Measurements from ENCODE around the gene TMEM256. TPM values are rescaled to one million over a fixed set of nuclear protein-coding genes. Genes with fewer than 3 reads are reported as not detected.

The TMEM256 gene
- 100 to 1,000 TPM; 133 to 175 TPM for total RNA-seq
- 160 TPM for polyA plus RNA-seq (2013, experiment 1 of 2)
- 148 TPM for polyA plus RNA-seq (2013, experiment 2 of 2)
- long read RNA-seq, experiment 1, transcript TMEM256-201 (4 exons, 486 nt), result major isoform, 70 of 81 reads
- long read RNA-seq, experiment 1, partial matches to known transcripts, result 1 of 81 reads
- long read RNA-seq, experiment 1, other reads (novel, unspliced or antisense), result 9 of 81 reads
- long read RNA-seq, experiment 2, transcript TMEM256-201 (4 exons, 486 nt), result major isoform, 37 of 39 reads
- long read RNA-seq, experiment 2, partial matches to known transcripts, result 1 of 39 reads
- long read RNA-seq, experiment 2, other reads (novel, unspliced or antisense), result 1 of 39 reads
- long read RNA-seq, experiment 3, transcript TMEM256-201 (4 exons, 486 nt), result major isoform, 27 of 29 reads
- long read RNA-seq, experiment 3, partial matches to known transcripts, result 1 of 29 reads
- long read RNA-seq, experiment 3, other reads (novel, unspliced or antisense), result 1 of 29 reads
- long read RNA-seq, experiment 4, partial matches to known transcripts, result 0 of 2 reads
- long read RNA-seq, experiment 4, other reads (novel, unspliced or antisense), result 1 of 2 reads

GRCh38 chr17:7403977-7404736, at the start of gene TMEM256:
TSS of gene TMEM256 (minus strand) at chr17:7404097. CDS start at chr17:7404084, 13 bp downstream.
- Histone ChIP-seq H3K36me3 (ENCODE audit: control insufficient read depth, insufficient read depth, low read length) (peaks cover 11% of the 10 kb centered on the region), H3K4me1 (ENCODE audit: control insufficient read depth, insufficient read depth, low read length) (no peaks in the 10 kb centered on the region), H3K27ac (ENCODE audit: low read depth, low read length) (peak within 1 kb of the TSS; percentile 77), H3K4me3 (ENCODE audit: low read length) (peak within 1 kb of the TSS; percentile 91), H3K27me3 (ENCODE audit: control insufficient read depth, insufficient read depth, low read length, poor library complexity, severe bottlenecking) (no peaks in the 10 kb centered on the region), H3K9ac (ENCODE audit: extremely low read depth, low read length, poor library complexity, severe bottlenecking) (peak within 1 kb of the TSS; percentile 70), H3K9me3 (ENCODE audit: control insufficient read depth, low read length) (no peaks in the 10 kb centered on the region)
- Mint-ChIP-seq H3K36me3 (ENCODE audit: low read depth) (peaks cover 14% of the 10 kb centered on the region), H3K9me3 (no peaks in the 10 kb centered on the region), H3K27me3 (ENCODE audit: insufficient read depth) (peaks cover 13% of the 10 kb centered on the region), H3K4me3 (peak within 1 kb of the TSS; percentile 77), H3K27ac (peak within 1 kb of the TSS; percentile 95), H3K4me1 (peaks cover 20% of the 10 kb centered on the region)
- WGBS, 2 experiments (ENCODE audit: insufficient coverage in 1 of 2, insufficient read length in 1 of 2), result 0% methylated on average over 18 to 49 of the region's 49 CpGs
- TF ChIP-seq CTCF (conservative IDR thresholded peaks at IDR 0.05), result peak; percentile 29
- DNase-seq, result peak; percentile 100

- no peak for DNase-seq
- Mint-ChIP-seq H3K9me3 (no peaks in the 10 kb centered on the region), H3K4me3 (no peak overlapping the region)
Observed at GRCh38 chr17:7448461-7448860, 44.6 kb upstream of the TMEM256 start.

More at GRCh38 chr17:7448461-7448860, 44.6 kb upstream of the TMEM256 start:
- Histone ChIP-seq H3K27me3 (ENCODE audit: control insufficient read depth, insufficient read depth, low read length, poor library complexity, severe bottlenecking) (no peaks in the 10 kb centered on the region), H3K9ac (ENCODE audit: extremely low read depth, low read length, poor library complexity, severe bottlenecking) (no peak overlapping the region), H3K4me1 (ENCODE audit: control insufficient read depth, insufficient read depth, low read length) (no peaks in the 10 kb centered on the region), H3K4me3 (ENCODE audit: low read length) (no peak overlapping the region), H3K27ac (ENCODE audit: low read depth, low read length) (no peak overlapping the region), H3K9me3 (ENCODE audit: control insufficient read depth, low read length) (no peaks in the 10 kb centered on the region), H3K36me3 (ENCODE audit: control insufficient read depth, insufficient read depth, low read length) (no peaks in the 10 kb centered on the region)
- peaks cover 6% of the 10 kb centered on the region for H3K4me1 Mint-ChIP-seq
- H3K36me3 Mint-ChIP-seq (ENCODE audit: low read depth), result peaks cover 2% of the 10 kb centered on the region
- 92 to 100% methylated on average over 2 to 7 of the region's 7 CpGs for WGBS, 2 experiments (ENCODE audit: insufficient coverage in 1 of 2, insufficient read length in 1 of 2)
- no peak for TF ChIP-seq CTCF (conservative IDR thresholded peaks at IDR 0.05)
- H3K27ac Mint-ChIP-seq, result no peak overlapping the region
- H3K27me3 Mint-ChIP-seq (ENCODE audit: insufficient read depth), result peaks cover 36% of the 10 kb centered on the region
